Hepatic stellate cell (primary cell): Measurements from ENCODE around the gene NCOA5.
A peak's percentile ranks its signal among the peaks of the same experiment; 100 is the strongest.

Experiments used
- DNase-seq: peaks from one replicate; pipeline ENCODE4 v3.0.0; 2011; ENCODE audit warnings: low spot score

The NCOA5 gene

DNA sequence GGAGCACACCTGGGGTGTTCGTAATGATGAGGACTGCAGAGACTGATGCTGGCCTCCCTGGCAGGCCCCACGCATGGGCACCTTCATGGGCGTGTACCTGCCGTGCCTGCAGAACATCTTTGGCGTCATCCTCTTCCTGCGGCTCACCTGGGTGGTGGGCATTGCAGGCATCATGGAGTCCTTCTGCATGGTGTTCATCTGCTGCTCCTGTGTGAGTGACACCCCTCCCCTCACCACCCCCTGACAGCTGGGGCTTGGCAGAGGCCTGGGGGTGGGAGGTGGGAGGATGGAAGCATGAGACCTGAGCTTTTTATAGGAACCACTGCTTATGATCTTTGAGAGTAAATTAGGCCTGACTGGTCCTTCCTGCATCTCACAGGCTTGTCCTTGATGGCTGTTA lies 54.0 kb downstream of the NCOA5 start:
- DNase-seq = no peak

DNA sequence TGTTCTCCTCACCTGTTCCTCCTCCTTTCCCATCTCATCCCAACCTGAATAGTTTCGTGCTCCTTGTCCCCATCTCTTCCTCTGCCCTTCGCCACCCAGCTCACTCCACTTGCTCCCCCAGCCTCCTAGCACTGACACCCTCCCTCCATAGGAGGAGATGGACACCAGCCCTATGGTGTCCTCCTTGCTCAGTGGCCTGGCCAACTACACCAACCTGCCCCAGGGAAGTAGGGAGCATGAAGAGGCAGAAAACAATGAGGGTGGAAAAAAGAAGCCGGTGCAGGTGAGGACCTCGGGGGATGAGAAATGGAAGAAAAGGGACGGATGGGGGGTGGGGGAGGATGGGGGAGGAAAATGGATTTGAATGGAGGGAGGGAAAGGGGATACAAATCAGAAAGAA lies 54.5 kb downstream of the NCOA5 start:
- no peak for DNase-seq

DNA sequence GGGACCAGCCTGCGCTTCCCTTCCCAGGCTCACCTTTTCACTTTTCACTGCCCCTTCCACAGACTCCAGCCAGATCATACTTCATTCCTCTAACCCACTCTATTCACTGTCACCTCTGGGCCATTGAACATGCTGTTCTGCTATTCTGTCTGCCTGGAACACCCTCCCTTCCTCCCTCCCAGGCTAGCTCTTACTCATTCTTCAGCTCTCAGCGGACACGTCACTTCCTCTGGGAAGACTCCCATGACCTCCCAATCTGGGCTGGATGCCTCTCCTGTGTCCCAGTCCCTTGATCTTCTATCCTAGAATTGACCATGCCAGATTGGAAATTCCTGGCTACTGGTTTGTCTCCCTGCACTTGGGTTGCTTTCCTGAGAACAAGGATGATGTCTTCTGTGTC lies 55.7 kb downstream of the NCOA5 start:
- DNase-seq = no peak

DNA sequence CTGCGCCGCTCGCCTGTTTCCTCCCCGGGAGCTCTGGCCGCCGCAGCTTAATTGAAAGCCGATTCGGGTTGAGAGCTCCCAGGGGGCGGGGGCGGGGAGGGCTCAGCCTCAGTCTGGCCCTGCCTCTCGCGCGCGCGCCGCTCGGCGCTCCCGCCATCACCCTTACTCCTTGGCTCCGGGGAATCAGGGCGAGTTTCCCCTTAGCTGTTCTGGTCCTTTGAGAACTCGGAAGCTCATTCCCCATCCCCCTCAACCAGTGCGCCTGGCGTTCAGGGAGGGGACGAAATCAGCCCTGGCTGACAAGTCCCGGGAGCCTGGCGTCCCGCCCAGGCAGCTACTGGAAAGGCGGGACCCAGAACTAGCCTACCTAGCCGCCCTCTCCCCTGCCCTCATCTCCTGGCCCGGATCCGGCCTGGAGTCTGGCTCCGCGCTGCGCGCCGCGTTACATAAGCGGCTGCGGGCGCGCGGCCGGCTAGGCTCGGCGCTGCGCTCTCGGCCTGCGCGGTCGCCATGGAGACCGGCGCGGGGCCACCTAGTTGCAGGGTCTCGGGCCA lies 58.0 kb downstream of the NCOA5 start:
- no peak for DNase-seq

DNA sequence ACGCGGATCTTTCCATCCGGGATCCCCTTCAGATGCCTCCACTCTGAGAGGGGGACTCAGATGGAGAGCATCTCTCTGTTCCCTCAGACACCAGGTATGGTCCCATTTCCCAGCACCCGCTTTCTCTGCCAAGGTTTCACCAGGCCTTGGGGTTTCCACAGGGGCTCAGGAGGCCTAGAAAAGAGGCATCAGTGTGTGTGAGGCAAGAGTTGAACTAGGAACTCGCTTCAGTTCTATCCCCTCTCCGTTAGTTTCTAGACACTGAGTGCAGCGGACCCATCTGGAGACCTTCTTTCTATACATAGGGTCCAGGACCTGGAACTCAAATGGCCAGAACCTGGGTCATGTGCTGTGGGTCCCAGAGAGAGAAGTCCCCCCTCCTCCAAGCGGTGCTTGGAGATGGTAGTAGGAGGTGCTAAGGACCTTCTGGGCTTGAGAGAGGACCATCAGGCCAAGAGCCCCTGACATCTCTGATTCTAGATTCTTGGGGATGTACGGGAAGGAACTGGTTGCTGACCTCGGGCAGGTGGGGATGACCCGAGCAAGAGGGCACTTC lies 58.7 kb downstream of the NCOA5 start:
- no peak for DNase-seq

DNA sequence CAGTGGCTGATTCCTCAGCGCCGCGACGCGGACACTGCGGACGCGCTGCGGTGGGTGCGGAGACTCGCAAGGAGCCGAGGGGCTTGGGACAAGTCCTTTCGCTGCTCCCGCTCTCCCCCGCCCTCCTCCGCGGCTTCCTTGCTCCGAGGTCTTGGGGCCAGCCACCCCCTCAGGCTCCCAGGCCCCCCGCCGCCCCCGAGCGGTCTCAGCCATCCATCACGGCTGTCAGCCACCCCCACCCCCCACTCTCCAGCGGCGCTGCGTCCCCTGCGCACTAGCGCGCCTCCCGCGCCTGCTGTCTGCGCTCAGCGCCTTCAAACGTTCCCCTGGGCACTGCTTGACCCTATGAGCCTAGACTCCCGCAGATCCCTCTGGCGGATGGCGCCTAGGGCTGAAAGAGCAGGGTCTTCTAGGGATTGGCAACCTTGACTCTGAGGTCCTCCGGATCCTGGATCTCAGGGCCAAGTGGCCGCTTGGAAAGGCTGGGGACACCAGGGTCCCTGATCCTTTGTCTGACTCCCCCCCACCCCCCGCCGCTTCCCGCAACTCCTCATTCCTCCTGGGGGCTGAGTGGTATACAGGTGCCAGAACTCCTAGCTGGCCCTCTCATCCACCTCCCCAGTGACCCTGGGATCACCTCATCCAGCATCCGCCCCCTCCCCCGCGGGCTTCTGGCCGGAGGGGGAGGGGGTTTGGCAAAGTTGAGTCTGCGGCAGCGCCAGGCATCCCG lies 59.3 kb downstream of the NCOA5 start:
- no peak for DNase-seq

DNA sequence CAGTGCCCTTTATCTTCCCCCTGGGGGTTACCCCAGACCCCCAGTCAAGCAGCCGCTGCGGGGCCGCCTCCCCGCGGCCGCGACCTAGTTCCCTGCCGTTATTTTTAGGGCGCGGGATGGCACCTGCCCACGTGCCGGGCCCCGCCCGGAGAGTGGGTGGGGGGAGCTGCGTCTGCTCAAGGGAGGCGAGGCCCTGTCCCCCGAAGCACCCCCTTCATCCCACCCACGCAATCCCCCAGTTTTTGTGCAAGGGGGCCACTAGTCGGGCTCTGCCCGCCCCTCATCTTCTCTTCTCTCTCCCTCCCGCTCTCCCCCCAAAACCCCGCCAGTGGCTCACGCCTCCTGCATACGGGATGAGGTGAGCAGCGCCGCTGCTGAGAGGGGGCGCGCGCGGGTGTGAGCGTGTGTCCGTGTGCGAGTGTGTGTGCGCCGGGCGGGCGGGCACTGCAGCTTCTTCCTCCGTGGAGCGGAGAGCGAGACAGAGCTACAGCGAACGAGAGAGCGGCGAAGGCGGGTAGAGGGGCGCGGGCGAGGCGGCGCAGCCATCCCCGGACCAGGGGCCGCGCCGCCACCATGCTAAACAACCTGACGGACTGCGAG lies 60.9 kb downstream of the NCOA5 start, which contains the start of gene SLC12A5:
Gene SLC12A5 (plus strand): TSS at position 444 of the 600 bp plus-strand sequence. CDS start 130 bp downstream, at position 574.
- DNase-seq = no peak

DNA sequence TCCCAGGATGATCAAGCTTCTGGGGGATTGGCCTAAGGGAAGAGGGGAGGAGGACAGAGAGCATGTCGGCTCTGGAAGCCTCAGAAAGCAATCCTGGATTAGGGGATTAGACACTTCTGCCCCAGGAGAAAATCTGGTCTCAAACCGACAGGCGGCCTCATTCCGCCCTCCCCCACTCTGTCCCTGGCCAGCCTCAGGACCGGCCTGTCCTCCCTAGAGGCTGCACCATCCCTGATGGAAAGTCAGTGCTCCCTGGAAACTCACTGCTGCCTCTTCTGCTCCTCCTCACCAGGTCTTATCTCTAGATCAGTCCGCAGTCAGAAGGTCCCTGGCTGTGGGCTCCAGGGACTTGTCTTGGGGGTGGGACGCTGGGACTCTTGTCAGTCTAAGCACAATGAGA lies 61.7 kb downstream of the NCOA5 start:
- no peak for DNase-seq

DNA sequence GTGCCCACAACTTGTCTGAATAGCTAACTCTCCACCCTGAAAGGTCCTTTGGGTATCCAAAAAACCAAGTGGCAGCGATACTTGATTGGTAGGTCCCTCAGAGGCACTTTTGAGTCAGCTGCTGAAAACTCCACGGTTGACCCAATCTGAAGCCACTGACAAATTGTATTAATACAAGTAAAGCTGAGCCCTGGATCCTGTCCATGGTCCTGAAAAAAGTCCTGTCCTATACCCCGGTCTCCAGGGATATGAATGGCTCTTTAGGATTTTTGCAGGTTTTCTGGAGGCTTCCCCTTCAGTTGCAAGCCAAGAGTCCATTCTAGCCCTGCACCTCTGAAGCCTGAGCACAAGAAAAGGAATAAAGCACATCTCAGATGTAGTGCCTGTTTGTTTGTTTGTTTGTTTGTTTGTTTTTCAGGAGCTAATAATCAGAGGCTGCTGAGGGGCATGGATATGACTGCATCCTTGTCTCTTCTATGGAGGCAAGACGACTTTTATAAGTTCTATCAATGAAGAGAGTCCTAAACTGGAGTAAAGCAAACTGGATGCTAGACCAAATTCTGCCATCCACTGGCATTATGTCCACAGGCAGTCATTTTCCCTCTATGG lies 62.4 kb downstream of the NCOA5 start:
- DNase-seq = peak; percentile 73

DNA sequence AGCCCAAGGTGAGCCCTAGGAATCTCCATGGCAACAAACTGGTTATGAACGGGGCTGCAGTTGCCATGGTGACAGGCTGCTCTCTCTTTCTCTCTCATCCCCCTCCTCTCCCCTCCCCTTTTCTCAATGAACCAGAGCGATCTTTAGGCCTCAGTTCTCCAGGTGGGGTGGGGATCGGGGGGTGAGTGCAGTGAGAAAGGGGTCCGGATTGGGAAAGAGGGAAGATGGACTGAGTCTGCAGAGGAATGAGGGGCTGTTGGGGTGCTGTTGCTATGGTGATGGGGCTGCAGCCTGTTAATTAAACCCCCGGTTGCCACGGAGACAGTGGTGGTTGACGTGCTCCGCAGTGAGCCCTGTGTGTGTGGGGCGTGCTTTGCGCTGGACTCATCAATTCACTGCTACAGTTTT lies 64.4 kb downstream of the NCOA5 start:
- no peak for DNase-seq

DNA sequence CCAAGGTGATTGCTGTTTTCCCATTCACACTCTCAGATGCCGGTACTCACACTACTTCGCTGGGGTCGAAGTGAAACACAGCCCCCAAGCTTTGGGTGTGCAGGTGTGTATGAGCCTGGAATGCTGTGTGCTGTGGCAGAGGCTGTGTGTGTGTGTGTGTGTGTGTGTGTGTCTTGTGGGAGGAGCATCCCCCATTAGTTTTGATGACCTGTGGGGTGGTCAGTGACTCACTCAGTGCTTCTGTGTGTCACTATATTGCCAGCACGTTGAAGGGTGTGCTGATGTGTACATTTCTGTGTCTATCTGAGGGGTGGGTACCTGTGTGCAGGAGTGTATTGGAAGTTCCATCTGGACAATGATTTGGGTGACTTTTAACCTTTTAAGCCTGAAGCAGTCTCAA lies 65.8 kb downstream of the NCOA5 start:
- no peak for DNase-seq

DNA sequence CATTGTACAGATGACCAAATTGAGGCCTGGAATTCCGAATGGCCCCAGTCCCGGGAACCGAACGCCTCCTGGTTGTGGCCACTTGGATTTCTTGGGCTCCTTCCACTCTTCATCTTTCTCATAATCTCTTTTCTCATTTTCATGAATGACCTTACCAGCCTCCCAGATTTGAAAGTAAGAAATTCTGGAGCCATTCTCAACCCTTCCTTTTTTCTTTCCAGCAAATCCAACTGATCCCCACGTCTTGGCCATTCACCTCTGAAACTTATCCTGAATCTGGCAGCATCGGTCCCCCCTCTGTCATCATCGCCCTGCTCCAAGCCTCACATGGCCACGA lies 66.6 kb downstream of the NCOA5 start:
- DNase-seq = no peak

DNA sequence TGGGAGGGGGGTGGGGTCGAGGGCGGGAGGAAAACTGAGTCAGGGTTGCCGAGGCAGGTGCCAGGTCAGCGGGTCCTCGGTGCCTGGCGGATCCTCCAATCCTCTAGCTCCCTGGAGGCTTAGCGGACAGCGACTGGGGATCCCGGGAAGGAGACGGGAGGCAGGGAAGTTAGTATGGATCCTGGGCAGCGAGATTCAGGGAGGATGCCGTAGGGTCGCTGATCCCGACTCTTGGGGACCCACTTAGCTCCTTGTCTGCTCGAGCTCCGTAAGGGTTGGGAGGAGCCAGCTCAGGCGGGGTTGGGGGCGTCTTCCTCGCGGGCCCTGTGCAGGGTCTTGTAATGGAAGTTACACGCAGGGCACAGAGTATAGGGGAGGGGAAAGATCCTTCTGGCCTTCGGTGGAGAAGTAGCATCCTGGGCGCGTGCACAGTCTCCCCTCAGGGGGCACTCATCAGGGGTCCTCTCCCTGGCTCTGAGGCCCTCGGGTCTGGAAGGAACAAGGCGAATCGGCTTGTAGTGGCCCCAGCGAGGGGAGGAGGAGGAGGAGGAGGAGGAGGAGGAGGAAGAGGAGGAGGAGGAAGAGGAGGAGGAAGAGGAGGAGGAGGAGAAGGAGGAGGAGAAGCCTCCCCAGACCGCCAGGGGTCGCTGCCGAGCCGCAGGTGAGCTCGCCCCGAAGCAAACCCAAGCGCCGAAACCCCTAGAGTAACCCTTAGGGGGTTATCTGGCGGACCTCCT lies 67.2 kb downstream of the NCOA5 start:
- DNase-seq = no peak

DNA sequence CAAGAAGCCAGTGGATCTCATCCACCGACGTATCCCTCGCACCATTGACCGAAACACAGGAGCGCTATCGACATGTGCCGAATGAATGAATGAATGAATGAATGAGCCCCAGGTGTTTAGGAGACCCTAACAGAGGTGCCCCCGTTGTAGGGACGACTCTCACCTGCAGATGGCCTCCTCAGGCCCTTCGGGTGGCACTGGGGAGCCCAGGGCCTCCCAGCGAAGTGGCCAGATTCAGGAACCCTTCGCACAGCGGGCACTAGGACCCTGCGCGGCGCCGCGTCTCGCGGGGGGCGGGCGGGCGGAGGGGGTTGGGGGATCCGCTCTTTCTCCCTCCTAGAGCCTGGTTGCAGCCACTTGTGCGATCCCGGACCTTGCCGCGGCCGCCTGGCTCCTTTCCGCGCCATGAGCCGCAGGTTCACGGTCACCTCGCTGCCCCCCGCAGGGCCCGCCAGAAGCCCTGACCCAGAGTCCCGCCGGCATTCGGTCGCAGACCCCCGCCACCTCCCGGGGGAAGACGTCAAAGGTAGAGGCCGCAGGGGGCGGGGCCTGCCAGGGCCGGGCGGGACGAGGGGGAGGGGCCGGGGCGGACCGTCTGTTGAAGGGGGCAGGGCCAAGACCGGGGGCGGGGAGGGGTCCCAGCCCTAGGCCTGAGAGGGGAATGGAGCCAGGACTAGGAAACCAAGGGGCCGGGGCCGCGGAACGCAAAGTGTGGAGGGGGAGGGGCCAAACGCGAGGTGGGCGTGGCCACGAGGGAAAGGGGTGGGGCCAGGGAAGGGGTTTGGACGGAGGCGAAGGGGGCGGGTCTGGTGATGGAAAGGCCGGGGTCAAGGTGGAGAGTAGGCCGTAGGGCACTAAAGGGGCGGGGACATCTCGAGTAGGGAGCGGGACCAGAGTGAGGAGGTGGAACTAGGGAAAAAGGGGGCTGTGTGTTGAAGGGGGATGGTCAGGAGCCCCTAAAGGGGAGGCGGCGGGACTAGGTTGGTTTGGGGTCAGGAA lies 68.1 kb downstream of the NCOA5 start:
- no peak for DNase-seq

DNA sequence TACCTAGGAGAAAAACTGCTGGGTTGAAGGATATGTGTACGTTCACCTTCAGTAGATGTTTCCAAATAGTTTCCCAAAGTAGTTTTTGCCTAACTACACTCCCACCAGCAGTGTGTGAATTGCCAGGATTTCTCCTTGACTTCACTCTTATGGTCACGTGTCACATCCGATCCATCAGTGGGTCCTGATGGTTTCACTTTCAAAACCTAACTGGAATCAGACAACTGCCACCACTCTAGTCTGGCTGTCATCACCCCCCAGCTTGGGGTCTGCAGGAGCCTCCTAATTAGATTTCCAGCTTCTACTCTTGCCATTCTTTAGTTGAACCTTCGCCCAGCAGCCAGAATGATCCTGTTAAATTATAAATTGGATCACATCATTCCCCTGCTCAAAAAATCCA lies 69.2 kb downstream of the NCOA5 start:
- no peak for DNase-seq

DNA sequence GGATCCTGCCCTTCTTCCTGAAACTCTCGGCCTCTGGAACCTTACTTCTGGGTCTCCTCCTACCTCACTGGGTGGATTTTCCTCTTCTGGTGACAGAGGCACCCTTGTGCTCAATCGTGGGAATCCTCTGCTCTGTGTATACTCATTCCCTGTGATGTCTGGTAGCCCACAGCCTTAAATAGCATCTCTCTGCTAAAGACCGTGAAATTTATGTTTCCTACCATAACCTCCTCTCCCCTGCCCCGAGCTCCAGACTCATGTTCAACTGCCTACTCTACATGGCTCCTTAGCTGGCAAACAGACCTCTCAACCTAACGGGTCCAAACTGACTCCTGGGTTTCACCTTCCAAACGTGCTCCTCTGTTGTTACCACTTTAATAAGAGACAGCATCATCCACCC lies 71.2 kb downstream of the NCOA5 start:
- DNase-seq = no peak

DNA sequence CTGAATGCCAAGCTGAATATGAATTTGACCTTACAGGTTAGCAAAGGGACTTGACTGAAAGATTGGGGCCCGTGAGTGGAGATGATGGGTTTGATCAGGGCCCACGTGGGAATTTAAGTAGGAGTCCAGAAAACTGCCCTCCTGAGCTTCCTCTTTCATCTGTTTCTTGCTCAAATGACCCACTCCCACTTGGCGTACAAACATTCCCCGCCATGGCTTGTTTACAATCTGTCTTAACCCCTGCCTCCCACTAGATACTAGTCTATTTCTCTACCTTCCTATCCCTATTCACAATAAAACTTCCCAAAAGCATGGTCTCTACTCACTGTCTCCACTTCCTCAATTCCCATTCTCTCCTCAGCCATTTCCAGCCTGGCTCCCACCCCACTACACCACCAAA lies 71.7 kb downstream of the NCOA5 start:
- DNase-seq = no peak

DNA sequence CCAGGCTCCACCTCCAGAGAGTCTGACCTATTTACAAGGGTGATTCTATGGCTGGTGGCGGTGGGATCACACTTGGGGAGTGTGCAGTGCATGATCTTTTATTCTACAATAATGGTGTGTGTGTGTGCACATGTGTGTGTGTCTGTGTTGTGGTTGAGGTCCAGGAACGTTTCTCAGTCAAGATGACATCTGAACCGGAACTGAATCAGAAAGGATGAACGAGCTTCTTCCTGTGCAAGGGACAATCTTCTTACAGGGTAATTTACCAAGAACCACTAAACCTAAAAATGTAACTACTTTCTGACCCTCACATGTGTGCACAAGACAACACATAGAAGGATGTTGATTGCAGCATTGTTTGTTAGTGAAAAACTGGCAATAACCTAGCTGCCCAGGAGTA lies 72.5 kb downstream of the NCOA5 start:
- DNase-seq = no peak

DNA sequence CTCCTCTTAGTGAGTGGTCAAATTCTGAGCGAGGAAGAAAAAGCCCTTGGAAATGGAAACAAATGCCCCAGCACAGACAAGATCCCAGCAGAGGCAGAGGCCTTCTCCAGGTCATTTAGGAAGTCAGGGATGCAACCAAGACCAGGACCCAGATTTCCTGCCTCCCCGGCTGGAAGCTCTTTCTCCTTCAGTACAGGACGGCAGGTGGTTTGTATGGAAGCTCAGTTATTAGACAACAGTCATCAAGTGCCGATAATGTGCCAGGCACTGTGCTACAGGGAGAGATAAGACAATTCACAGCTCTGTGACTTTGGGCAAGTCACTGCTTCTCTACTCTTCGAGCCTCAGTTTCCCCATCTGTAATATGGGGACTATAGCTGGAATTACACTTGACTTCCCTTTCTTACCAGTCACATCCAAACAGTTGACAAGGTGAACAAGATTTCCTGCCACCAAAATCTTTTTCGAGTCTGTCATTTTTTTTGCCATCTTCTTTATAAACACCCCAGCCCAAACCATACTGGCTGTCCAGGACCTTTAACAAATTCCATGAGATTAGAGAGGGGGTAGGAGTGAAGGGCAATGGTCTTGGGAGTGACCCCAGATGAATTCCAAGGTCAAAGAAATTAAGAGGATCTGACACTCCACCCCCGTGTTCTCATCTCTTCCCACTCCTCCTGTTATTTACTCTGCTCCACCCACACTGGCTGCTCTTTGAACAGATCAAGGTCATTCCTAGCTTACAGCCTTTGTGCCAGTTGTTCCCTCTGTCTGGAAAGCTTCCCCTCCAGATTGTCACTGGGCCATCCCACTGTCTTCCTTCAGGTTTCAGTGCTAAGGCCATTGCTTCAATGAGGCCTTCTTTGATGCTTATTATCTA lies 75.0 kb downstream of the NCOA5 start:
- DNase-seq = no peak
